HG03565 (cell line): ENCODE results near the gene RASSF5.

ENCODE experiments used
- ATAC-seq: cut with Tn5 transposase; IDR thresholded peaks from one replicate; pipeline ENCODE4 v1.9.1; 2021; ENCODE audit warnings: mild to moderate bottlenecking, moderate library complexity; ENCODE audit not compliant: unreplicated experiment

Gene RASSF5

GRCh38 chr1:206496131-206496793 lies 11.1 kb upstream of the RASSF5 start:
- ATAC-seq, result peak; percentile 46

- ATAC-seq, result no peak
Observed at GRCh38 chr1:206497363-206497762, 10.0 kb upstream of the RASSF5 start.

GRCh38 chr1:206497774-206498173 lies 9.6 kb upstream of the RASSF5 start:
- no peak for ATAC-seq

GRCh38 chr1:206498685-206499084 lies 8.6 kb upstream of the RASSF5 start:
- ATAC-seq, result no peak

- ATAC-seq, result no peak
Observed at GRCh38 chr1:206500046-206500445, 7.3 kb upstream of the RASSF5 start.

GRCh38 chr1:206501881-206502280 lies 5.5 kb upstream of the RASSF5 start:
- ATAC-seq, result no peak

GRCh38 chr1:206502403-206502802 lies 4.9 kb upstream of the RASSF5 start:
- ATAC-seq, result no peak

GRCh38 chr1:206502812-206503211 lies 4.5 kb upstream of the RASSF5 start:
- ATAC-seq, result no peak

GRCh38 chr1:206503591-206504362 lies 3.6 kb upstream of the RASSF5 start:
- peak; percentile 52 for ATAC-seq

GRCh38 chr1:206504363-206504713 lies 3.0 kb upstream of the RASSF5 start:
- ATAC-seq, result no peak

GRCh38 chr1:206505702-206506355 lies 1.5 kb upstream of the RASSF5 start:
- no peak for ATAC-seq

- ATAC-seq, result no peak
Observed at GRCh38 chr1:206506405-206507283, 687 bp upstream of the RASSF5 start.

- no peak for ATAC-seq
Observed at GRCh38 chr1:206508130-206508889, 979 bp downstream of the RASSF5 start.

GRCh38 chr1:206508956-206509355 lies 1.6 kb downstream of the RASSF5 start:
- no peak for ATAC-seq

- ATAC-seq, result no peak
Observed at GRCh38 chr1:206509612-206510257, 2.4 kb downstream of the RASSF5 start.

GRCh38 chr1:206510371-206510770 lies 3.0 kb downstream of the RASSF5 start:
- ATAC-seq, result no peak

GRCh38 chr1:206511362-206512057 lies 4.2 kb downstream of the RASSF5 start:
- no peak for ATAC-seq

- no peak for ATAC-seq
Observed at GRCh38 chr1:206512058-206512850, 4.9 kb downstream of the RASSF5 start.

GRCh38 chr1:206512851-206513180 lies 5.5 kb downstream of the RASSF5 start:
- ATAC-seq, result no peak
